Brain microvascular endothelial cell (primary cell): ENCODE measurements around the gene AHCTF1.

Experiments used
- DNase-seq: peaks from one replicate; pipeline ENCODE4 v3.0.0-alpha.2; 2020
- H3K27ac ChIP-seq: fragments of 250-450 bp; sonication (Bioruptor Pico); 2 replicates; pipeline ENCODE4 v1.5.1; 2020; ENCODE audit warnings: mild to moderate bottlenecking, moderate library complexity
- H3K27me3 ChIP-seq: fragments of 250-450 bp; sonication (Bioruptor Pico); replicated peaks from 2 replicates; pipeline ENCODE4 v1.5.1; 2020; ENCODE audit warnings: mild to moderate bottlenecking
- H3K36me3 ChIP-seq: fragments of 250-450 bp; sonication (Bioruptor Pico); replicated peaks from 2 replicates; pipeline ENCODE4 v1.5.1; 2020; ENCODE audit warnings: mild to moderate bottlenecking
- H3K4me3 ChIP-seq: 2 replicates; pipeline ENCODE4 v1.5.1; 2011; ENCODE audit warnings: low read depth, mild to moderate bottlenecking, control low read depth, low read length, moderate library complexity
- in situ Hi-C: cut with HindIII; loops from 2 replicates; pipeline ENCODE4 v1.10.0; 2017; ENCODE audit warnings: low sequenced_read_pairs, low pct_ligation_motif_present
- TF ChIP-seq, protein P1 (sequence below): IDR thresholded peaks from 2 replicates; pipeline ENCODE4 v1.5.1; 2011; ENCODE audit warnings: low read depth, mild to moderate bottlenecking, moderate library complexity, low read length, control low read depth, inconsistent platforms; ENCODE audit errors: missing control alignments

The AHCTF1 gene, protein sequence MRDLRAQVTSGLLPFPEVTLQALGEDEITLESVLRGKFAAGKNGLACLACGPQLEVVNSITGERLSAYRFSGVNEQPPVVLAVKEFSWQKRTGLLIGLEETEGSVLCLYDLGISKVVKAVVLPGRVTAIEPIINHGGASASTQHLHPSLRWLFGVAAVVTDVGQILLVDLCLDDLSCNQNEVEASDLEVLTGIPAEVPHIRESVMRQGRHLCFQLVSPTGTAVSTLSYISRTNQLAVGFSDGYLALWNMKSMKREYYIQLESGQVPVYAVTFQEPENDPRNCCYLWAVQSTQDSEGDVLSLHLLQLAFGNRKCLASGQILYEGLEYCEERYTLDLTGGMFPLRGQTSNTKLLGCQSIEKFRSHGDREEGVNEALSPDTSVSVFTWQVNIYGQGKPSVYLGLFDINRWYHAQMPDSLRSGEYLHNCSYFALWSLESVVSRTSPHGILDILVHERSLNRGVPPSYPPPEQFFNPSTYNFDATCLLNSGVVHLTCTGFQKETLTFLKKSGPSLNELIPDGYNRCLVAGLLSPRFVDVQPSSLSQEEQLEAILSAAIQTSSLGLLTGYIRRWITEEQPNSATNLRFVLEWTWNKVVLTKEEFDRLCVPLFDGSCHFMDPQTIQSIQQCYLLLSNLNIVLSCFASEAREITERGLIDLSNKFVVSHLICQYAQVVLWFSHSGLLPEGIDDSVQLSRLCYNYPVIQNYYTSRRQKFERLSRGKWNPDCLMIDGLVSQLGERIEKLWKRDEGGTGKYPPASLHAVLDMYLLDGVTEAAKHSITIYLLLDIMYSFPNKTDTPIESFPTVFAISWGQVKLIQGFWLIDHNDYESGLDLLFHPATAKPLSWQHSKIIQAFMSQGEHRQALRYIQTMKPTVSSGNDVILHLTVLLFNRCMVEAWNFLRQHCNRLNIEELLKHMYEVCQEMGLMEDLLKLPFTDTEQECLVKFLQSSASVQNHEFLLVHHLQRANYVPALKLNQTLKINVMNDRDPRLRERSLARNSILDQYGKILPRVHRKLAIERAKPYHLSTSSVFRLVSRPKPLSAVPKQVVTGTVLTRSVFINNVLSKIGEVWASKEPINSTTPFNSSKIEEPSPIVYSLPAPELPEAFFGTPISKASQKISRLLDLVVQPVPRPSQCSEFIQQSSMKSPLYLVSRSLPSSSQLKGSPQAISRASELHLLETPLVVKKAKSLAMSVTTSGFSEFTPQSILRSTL (N-terminal part only)

GRCh38 chr1:246931549-246932365, at the start of gene AHCTF1:
Gene AHCTF1, minus strand, starts transcription at chr1:246931948. Its CDS starts 13,578 bp downstream, at chr1:246918370.
- TF ChIP-seq, protein P1, sequence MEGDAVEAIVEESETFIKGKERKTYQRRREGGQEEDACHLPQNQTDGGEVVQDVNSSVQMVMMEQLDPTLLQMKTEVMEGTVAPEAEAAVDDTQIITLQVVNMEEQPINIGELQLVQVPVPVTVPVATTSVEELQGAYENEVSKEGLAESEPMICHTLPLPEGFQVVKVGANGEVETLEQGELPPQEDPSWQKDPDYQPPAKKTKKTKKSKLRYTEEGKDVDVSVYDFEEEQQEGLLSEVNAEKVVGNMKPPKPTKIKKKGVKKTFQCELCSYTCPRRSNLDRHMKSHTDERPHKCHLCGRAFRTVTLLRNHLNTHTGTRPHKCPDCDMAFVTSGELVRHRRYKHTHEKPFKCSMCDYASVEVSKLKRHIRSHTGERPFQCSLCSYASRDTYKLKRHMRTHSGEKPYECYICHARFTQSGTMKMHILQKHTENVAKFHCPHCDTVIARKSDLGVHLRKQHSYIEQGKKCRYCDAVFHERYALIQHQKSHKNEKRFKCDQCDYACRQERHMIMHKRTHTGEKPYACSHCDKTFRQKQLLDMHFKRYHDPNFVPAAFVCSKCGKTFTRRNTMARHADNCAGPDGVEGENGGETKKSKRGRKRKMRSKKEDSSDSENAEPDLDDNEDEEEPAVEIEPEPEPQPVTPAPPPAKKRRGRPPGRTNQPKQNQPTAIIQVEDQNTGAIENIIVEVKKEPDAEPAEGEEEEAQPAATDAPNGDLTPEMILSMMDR: no peak
- Histone ChIP-seq H3K27me3 (no peaks in the 10 kb centered on the region), H3K27ac (peak within 1 kb of the TSS; percentile 66), H3K36me3 (no peaks in the 10 kb centered on the region), H3K4me3 (peak within 1 kb of the TSS; percentile 83)
- in situ Hi-C loops: no loop called here
- peak; percentile 97 for DNase-seq

GRCh38 chr1:246978785-246979184, 47.0 kb upstream of the AHCTF1 start:
- TF ChIP-seq, protein P1: no peak
- Histone ChIP-seq H3K4me3 (no peak overlapping the region), H3K27me3 (no peaks in the 10 kb centered on the region), H3K27ac (no peak overlapping the region), H3K36me3 (no peaks in the 10 kb centered on the region)
- in situ Hi-C loops: no loop called here
- DNase-seq: no peak

- TF ChIP-seq, protein P1: no peak
- no peak for DNase-seq
- Histone ChIP-seq H3K27me3 (no peaks in the 10 kb centered on the region), H3K4me3 (no peak overlapping the region), H3K36me3 (no peaks in the 10 kb centered on the region), H3K27ac (no peak overlapping the region)
- in situ Hi-C loops: no loop called here
Observed at GRCh38 chr1:246978281-246978680, 46.5 kb upstream of the AHCTF1 start.

- Histone ChIP-seq H3K27me3 (no peaks in the 10 kb centered on the region), H3K27ac (no peak overlapping the region), H3K36me3 (no peaks in the 10 kb centered on the region), H3K4me3 (no peak overlapping the region)
- TF ChIP-seq, protein P1: no peak
- no peak for DNase-seq
- in situ Hi-C loops: no loop called here
Observed at GRCh38 chr1:246971969-246972368, 40.2 kb upstream of the AHCTF1 start.

- Histone ChIP-seq H3K27me3 (no peaks in the 10 kb centered on the region), H3K36me3 (no peaks in the 10 kb centered on the region), H3K27ac (no peak overlapping the region), H3K4me3 (no peak overlapping the region)
- DNase-seq: peak; percentile 14
- in situ Hi-C loops: no loop called here
- TF ChIP-seq, protein P1: peak; percentile 80
Observed at GRCh38 chr1:246971090-246971721, 39.5 kb upstream of the AHCTF1 start.
